Esophagus muscularis mucosa (tissue), 4 donors: Measurements from ENCODE around the gene ARHGEF10L.

Source experiments
- CTCF ChIP-seq, 3 experiments: fragments of 200-600 bp in 2 of 3; fragments of 450-650 bp in 1 of 3; sonication (generic) in 2 of 3; IDR thresholded peaks; one replicate each; pipeline ENCODE4 v1.5.1; 2017 to 2019; ENCODE audit warnings: antibody characterized with exemption in 3 of 3, mild to moderate bottlenecking in 2 of 3, moderate library complexity in 1 of 3
- EP300 ChIP-seq: sonication (generic); formaldehyde crosslinking; IDR thresholded peaks from one replicate; pipeline ENCODE4 v1.6.1; 2017; ENCODE audit warnings: antibody characterized with exemption
- POLR2A ChIP-seq: fragments of 450-650 bp; IDR thresholded peaks from one replicate; pipeline ENCODE4 v1.6.1; 2017; ENCODE audit warnings: antibody characterized with exemption, moderate library complexity, mild to moderate bottlenecking, low read depth
- POLR2AphosphoS5 ChIP-seq, 2 donors: sonication (generic); formaldehyde crosslinking; IDR thresholded peaks; one replicate each; pipeline ENCODE4 v1.6.1; 2017; ENCODE audit warnings: antibody characterized with exemption in 2 of 2

- TF ChIP-seq POLR2AphosphoS5 (IDR thresholded peaks at IDR 0.05) = no peak
- TF ChIP-seq POLR2A = no peak
- no peak for TF ChIP-seq CTCF (IDR thresholded peaks at IDR 0.05)
- no peak for TF ChIP-seq EP300
These were observed 23.6 kb upstream of the ARHGEF10L start for GRCh38 chr1:17515902-17516301.
